K562 (cell line): ENCODE data around the gene CELSR1. TPM values are rescaled to one million over a fixed set of nuclear protein-coding genes. Genes with fewer than 3 reads are reported as not detected.

ENCODE experiments used
- BMI1 ChIP-seq: fragments of 150-350 bp; IDR thresholded peaks from 2 replicates; pipeline ENCODE4 v1.6.1; 2014; ENCODE audit warnings: low read length
- CHD2 ChIP-seq: IDR thresholded peaks from 2 replicates; pipeline ENCODE4 v1.6.1; 2011; ENCODE audit warnings: low read depth, low read length
- ERF ChIP-seq: fragments of 450-650 bp; formaldehyde crosslinking; IDR thresholded peaks from 2 replicates; pipeline ENCODE4 v1.4.0; 2020; ENCODE audit warnings: mild to moderate bottlenecking, mixed read lengths
- GTF2F1 ChIP-seq: IDR thresholded peaks from 2 replicates; pipeline ENCODE4 v1.6.1; 2011; ENCODE audit warnings: low read depth, low read length, improper control_type of control experiment
- JUND ChIP-seq, 2 experiments: IDR thresholded peaks; 2 replicates in 1 of 2; 3 replicates in 1 of 2; pipeline ENCODE4 v1.6.1; 2011; ENCODE audit warnings: borderline replicate concordance in 2 of 2, low read depth in 2 of 2, low read length in 2 of 2, improper control_type of control experiment in 1 of 2, missing biosample characterization in 1 of 2, missing genetic modification characterization in 1 of 2, missing genetic modification reagents in 1 of 2
- MCM7 ChIP-seq, 2 experiments: fragments of 450-650 bp; IDR thresholded peaks; 2 replicates each; pipeline ENCODE4 v1.6.1; 2016 to 2018
- MYC ChIP-seq, 2 experiments: fragments of 250-450 bp in 1 of 2; sonication (Bioruptor Pico) in 1 of 2; IDR thresholded peaks; 2 replicates each; pipeline versions ENCODE4 v1.5.1 to v1.6.1; 2012 to 2021; ENCODE audit warnings: low read depth in 2 of 2, borderline replicate concordance in 1 of 2, improper control_type of control experiment in 1 of 2, low read length in 1 of 2, mild to moderate bottlenecking in 1 of 2, moderate library complexity in 1 of 2
- PURB ChIP-seq: sonication (generic); formaldehyde crosslinking; IDR thresholded peaks from 2 replicates; pipeline ENCODE4 v1.9.0; 2021; ENCODE audit warnings: low read depth, mild to moderate bottlenecking, missing genetic modification reagents
- SRSF3 ChIP-seq: fragments of 200-400 bp; formaldehyde crosslinking; IDR thresholded peaks from 2 replicates; pipeline ENCODE4 v1.6.1; 2016; ENCODE audit warnings: mild to moderate bottlenecking, low read length, moderate library complexity; ENCODE audit not compliant: insufficient read depth
- THRAP3 ChIP-seq: fragments of 450-650 bp; IDR thresholded peaks from 2 replicates; pipeline ENCODE4 v1.6.1; 2016; ENCODE audit warnings: mild to moderate bottlenecking, inconsistent platforms, borderline replicate concordance
- ZFP91 ChIP-seq: sonication (generic); formaldehyde crosslinking; IDR thresholded peaks from 2 replicates; pipeline ENCODE4 v1.8.0; 2022; ENCODE audit warnings: mild to moderate bottlenecking, missing genetic modification reagents
- ZNF140 ChIP-seq: fragments of 250-450 bp; sonication (Bioruptor Pico); IDR thresholded peaks from 2 replicates; pipeline ENCODE4 v1.8.0; 2021; ENCODE audit warnings: moderate library complexity, mild to moderate bottlenecking, inconsistent platforms
- ZNF318 ChIP-seq, 2 experiments: fragments of 450-650 bp; IDR thresholded peaks; 2 replicates each; pipeline ENCODE4 v1.6.1; 2016; ENCODE audit warnings: mild to moderate bottlenecking in 2 of 2, borderline replicate concordance in 1 of 2, low read depth in 1 of 2, moderate library complexity in 1 of 2
- ZNF668 ChIP-seq: fragments of 250-450 bp; sonication (Bioruptor Pico); IDR thresholded peaks from 2 replicates; pipeline ENCODE4 v1.8.0; 2022; ENCODE audit warnings: mild to moderate bottlenecking, inconsistent platforms
- polyA plus RNA-seq, 8 experiments: library from polyadenylated mRNA; depleted of rRNA in 4 of 8; stranded (reverse) in 5 of 8; unstranded in 3 of 8; fragments of >200 nt; fragmentation: Nextera tagmentation in 2 of 8; fragmentation: Illumina TruSeq in 1 of 8; extraction: Ambion mirVana in 2 of 8; extraction: Trizol in 1 of 8; gene quantifications; 2 replicates each; pipeline versions ENCODE4 v1.2.1 to v1.2.3, GENCODE V29; 2011 to 2014; ENCODE audit warnings: inconsistent platforms in 1 of 8, missing spikeins in 1 of 8
- total RNA-seq, 7 experiments: library from RNA; depleted of rRNA in 6 of 7; stranded (reverse); fragments of >200 nt in 6 of 7; fragmentation: Illumina TruSeq in 2 of 7; extraction: Trizol in 2 of 7; gene quantifications; 2 replicates each; pipeline versions ENCODE4 v1.2.1 to v1.2.3, GENCODE V29; 2011 to 2021; ENCODE audit warnings: low replicate concordance in 1 of 7

The CELSR1 gene
- total and polyA plus RNA-seq, 9 of the 15 experiments (the other 6 are each of a cell fraction or from before 2014, with no cell fraction given) = under 0.01 to 0.09 TPM; not detected in 7

GRCh38 chr22:46563381-46564083 lies 26.1 kb upstream of the CELSR1 start (continued):
- TF ChIP-seq ZNF318 (IDR thresholded peaks at IDR 0.05; ENCODE audit: borderline replicate concordance in 1 of 2, low read depth in 1 of 2) (no peak), BMI1 (no peak), SRSF3 (no peak), ERF (CRISPR knock-in tag) (no peak), MCM7 (IDR thresholded peaks at IDR 0.05) (no peak), MYC (IDR thresholded peaks at IDR 0.05; ENCODE audit: low read depth, low read length) (0 out of 2 replicates have a peak, but pooled peaks have one; percentile 8), MYC (CRISPR knock-in tag; IDR thresholded peaks at IDR 0.05; ENCODE audit: borderline replicate concordance, low read depth) (no peak), CHD2 (no peak), PURB (CRISPR knock-in tag) (no peak), ZNF140 (CRISPR knock-in tag) (no peak), ZNF668 (no peak), GTF2F1 (no peak), ZFP91 (CRISPR knock-in tag) (no peak), THRAP3 (no peak), JUND (IDR thresholded peaks at IDR 0.05; ENCODE audit: borderline replicate concordance, low read depth, low read length) (no peak), JUND (tag; IDR thresholded peaks at IDR 0.05; ENCODE audit: borderline replicate concordance, low read depth, low read length) (0 out of 3 replicates have a peak, but pooled peaks have one; percentile 17)
